Type B pancreatic cell (in vitro differentiated cells): ENCODE measurements around the gene CES4A. TPM values are rescaled to one million over a fixed set of nuclear protein-coding genes. Genes with fewer than 3 reads are reported as not detected.

Source experiments
- DNase-seq: peaks from one replicate; pipeline ENCODE4 v3.0.0; 2021; ENCODE audit warnings: mixed read lengths; ENCODE audit not compliant: unreplicated experiment; ENCODE audit errors: extremely low spot score
- H3K27ac Mint-ChIP-seq: 2 replicates; pipeline ENCODE4 v1.8.0; 2021; ENCODE audit warnings: mild to moderate bottlenecking, mixed read lengths
- H3K27me3 Mint-ChIP-seq: 2 replicates; pipeline ENCODE4 v1.8.0; 2021; ENCODE audit warnings: mixed read lengths
- H3K36me3 Mint-ChIP-seq: 2 replicates; pipeline ENCODE4 v1.8.0; 2021; ENCODE audit warnings: mixed read lengths
- H3K4me1 Mint-ChIP-seq: one replicate; pipeline ENCODE4 v1.8.0; 2021; ENCODE audit warnings: mixed read lengths; ENCODE audit not compliant: unreplicated experiment
- H3K4me3 Mint-ChIP-seq: 2 replicates; pipeline ENCODE4 v1.8.0; 2021; ENCODE audit warnings: mild to moderate bottlenecking, mixed read lengths
- H3K9me3 Mint-ChIP-seq: 2 replicates; pipeline ENCODE4 v1.8.0; 2021; ENCODE audit warnings: mixed read lengths
- CTCF ChIP-seq: fragments of 200-600 bp; sonication (generic); conservative IDR thresholded peaks from 2 replicates; pipeline ENCODE4 v1.5.0; 2021; ENCODE audit warnings: antibody characterized with exemption, mild to moderate bottlenecking
- total RNA-seq: library from RNA; stranded (reverse); gene quantifications from 2 replicates; pipeline ENCODE4 v1.2.1, GENCODE V29; 2021; ENCODE audit warnings: low replicate concordance

Gene CES4A
- total RNA-seq, 1 donor from 2014 or later = 13.9 TPM

DNA sequence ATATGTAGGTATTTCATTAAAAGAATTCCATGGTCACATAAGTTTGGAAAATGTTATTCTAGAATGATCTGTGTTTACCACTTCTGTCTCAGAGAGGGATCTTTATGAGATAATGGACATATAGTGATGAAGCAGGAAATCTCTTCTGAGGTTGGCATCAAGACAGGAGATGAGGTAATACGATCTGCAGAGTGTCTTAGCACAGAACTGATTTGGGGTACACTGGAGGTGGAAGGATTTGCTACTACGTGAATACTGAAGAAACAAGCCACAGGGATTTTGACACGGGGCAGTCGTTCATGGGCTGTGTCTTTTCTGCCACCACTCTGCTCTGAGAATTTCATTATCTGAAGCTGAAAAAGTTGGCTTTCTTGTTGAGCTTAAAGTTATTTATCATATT is 46.1 kb downstream of the CES4A start:
- H3K27ac Mint-ChIP-seq = peak overlapping the region; percentile 3
- no peak for TF ChIP-seq CTCF
- DNase-seq = no peak

DNA sequence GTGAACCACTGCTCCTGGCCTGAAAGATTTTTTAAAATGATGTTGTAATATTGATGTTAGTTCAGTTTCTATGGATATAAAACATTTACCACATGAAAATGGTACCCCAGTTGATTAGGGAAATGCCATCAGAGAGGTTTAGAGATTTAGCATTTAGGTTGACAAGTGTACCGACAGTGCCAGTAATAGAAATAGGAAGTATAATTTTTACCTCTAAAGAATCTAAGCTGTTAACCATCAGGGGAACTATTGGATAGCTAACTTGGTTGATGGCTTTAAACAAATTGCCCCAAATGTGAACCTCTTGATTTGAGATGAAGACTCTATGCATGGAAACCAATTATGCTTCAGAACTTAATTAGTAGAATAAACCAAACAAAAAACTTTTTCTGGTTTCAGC is 47.0 kb downstream of the CES4A start:
- Mint-ChIP-seq H3K27ac (no peak overlapping the region), H3K4me1 (peaks cover 44% of the 10 kb centered on the region), H3K27me3 (no peaks in the 10 kb centered on the region), H3K4me3 (no peak overlapping the region), H3K36me3 (peaks cover 24% of the 10 kb centered on the region), H3K9me3 (no peaks in the 10 kb centered on the region)
- no peak for DNase-seq
- no peak for TF ChIP-seq CTCF

More for the DNA sequence above, 46.1 kb downstream of the CES4A start:
- H3K9me3 Mint-ChIP-seq = no peaks in the 10 kb centered on the region
- peaks cover 23% of the 10 kb centered on the region for H3K36me3 Mint-ChIP-seq
- no peaks in the 10 kb centered on the region for H3K27me3 Mint-ChIP-seq
- peaks cover 42% of the 10 kb centered on the region for H3K4me1 Mint-ChIP-seq
- peak overlapping the region; percentile 30 for H3K4me3 Mint-ChIP-seq

DNA sequence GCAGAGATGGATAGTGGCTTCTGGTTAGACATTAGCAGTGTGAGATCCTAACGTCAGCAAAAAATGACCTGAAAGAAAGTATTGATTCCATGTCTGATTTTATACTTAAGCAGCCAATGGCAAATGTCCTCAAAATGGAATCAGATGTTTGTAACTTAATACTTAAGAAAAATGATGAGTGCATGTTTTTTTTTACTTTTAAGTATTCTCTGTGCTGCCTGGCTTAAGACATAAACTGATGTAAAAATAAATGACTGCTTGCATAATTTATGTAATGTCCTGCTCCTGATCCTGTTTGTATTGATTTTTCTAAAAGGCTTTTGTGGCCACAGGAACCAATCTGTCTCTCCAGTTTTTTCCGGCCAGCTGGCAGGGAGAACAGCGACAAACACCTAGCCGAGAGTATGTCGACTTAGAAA is 47.9 kb downstream of the CES4A start:
- peaks cover 34% of the 10 kb centered on the region for H3K36me3 Mint-ChIP-seq
- no peaks in the 10 kb centered on the region for H3K27me3 Mint-ChIP-seq
- no peak for DNase-seq
- H3K4me1 Mint-ChIP-seq = peaks cover 53% of the 10 kb centered on the region
- peak overlapping the region; percentile 72 for H3K4me3 Mint-ChIP-seq
- no peak for TF ChIP-seq CTCF
- H3K9me3 Mint-ChIP-seq = no peaks in the 10 kb centered on the region
- peak overlapping the region; percentile 23 for H3K27ac Mint-ChIP-seq

- no peak overlapping the region for H3K4me3 Mint-ChIP-seq
- no peaks in the 10 kb centered on the region for H3K27me3 Mint-ChIP-seq
- no peak overlapping the region for H3K27ac Mint-ChIP-seq
- no peak for DNase-seq
- TF ChIP-seq CTCF = no peak
- H3K4me1 Mint-ChIP-seq = peaks cover 39% of the 10 kb centered on the region
- no peaks in the 10 kb centered on the region for H3K9me3 Mint-ChIP-seq
- peaks cover 23% of the 10 kb centered on the region for H3K36me3 Mint-ChIP-seq
Observed at GRCh38 chr16:67039260-67040020, 51.1 kb downstream of the CES4A start.

DNA sequence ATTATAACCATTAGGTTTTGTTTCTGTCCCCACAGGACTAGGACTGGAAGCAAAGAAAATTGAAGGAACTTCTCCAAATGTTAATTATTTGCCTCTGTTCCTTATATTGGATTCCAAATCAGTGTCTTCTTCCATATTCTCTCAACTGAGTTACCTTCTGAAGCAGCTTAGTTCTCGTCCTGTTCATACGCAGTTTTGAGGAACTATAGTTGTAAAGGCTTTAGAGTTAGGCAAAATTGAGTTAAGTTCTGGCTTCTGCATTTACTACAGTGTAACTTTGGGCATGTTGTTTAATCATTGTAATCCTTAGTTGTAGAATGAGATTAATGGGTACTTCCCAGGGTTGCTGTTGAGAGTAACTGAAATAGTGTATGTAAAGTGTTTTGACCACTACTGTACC is 51.8 kb downstream of the CES4A start:
- TF ChIP-seq CTCF = no peak
- H3K9me3 Mint-ChIP-seq = no peaks in the 10 kb centered on the region
- H3K4me1 Mint-ChIP-seq = peaks cover 34% of the 10 kb centered on the region
- no peak overlapping the region for H3K27ac Mint-ChIP-seq
- no peak for DNase-seq
- peaks cover 21% of the 10 kb centered on the region for H3K36me3 Mint-ChIP-seq
- no peaks in the 10 kb centered on the region for H3K27me3 Mint-ChIP-seq
- H3K4me3 Mint-ChIP-seq = no peak overlapping the region
